Muscle of leg (tissue), 11 donors: ENCODE data around the gene EPS8. TPM values are rescaled to one million over a fixed set of nuclear protein-coding genes. Genes with fewer than 3 reads are reported as not detected.

Experiments used
- DNase-seq: peaks from one replicate; pipeline ENCODE4 v3.0.0; 2013
- H3K27ac ChIP-seq: one replicate; pipeline ENCODE4 v1.5.1; 2013; ENCODE audit warnings: mild to moderate bottlenecking, low read length, control low read depth
- H3K27me3 ChIP-seq: one replicate; pipeline ENCODE4 v1.6.1; 2013; ENCODE audit warnings: low read length; ENCODE audit not compliant: control insufficient read depth, insufficient read depth
- H3K36me3 ChIP-seq: one replicate; pipeline ENCODE4 v1.6.1; 2013; ENCODE audit warnings: low read length; ENCODE audit not compliant: control insufficient read depth, insufficient read depth
- H3K4me1 ChIP-seq: one replicate; pipeline ENCODE4 v1.6.1; 2013; ENCODE audit warnings: low read length; ENCODE audit not compliant: control insufficient read depth, insufficient read depth
- H3K4me3 ChIP-seq: one replicate; pipeline ENCODE4 v1.5.1; 2013; ENCODE audit warnings: low read length, control low read depth
- H3K9me3 ChIP-seq: replicated peaks from 2 replicates; pipeline ENCODE4 v1.6.1; 2013; ENCODE audit warnings: low read depth, low read length; ENCODE audit not compliant: control insufficient read depth
- WGBS: methylation state at CpG from one replicate; pipeline ENCODE4 v1.1.5; 2013; ENCODE audit warnings: missing lambda C conversion rate; ENCODE audit not compliant: insufficient coverage; 5-methylcytosine and 5-hydroxymethylcytosine counted together
- polyA plus RNA-seq, 8 donors: library from polyadenylated mRNA; unstranded; fragments of 120-200 nt; gene quantifications; one replicate each; pipeline versions ENCODE4 v1.2.1 to v1.2.3, GENCODE V29; 2013; ENCODE audit warnings: inconsistent platforms in 1 of 8, low replicate concordance in 1 of 8; ENCODE audit not compliant: insufficient read length in 8 of 8, insufficient read depth in 1 of 8
- total RNA-seq: library from RNA; stranded (reverse); fragments of 120-200 nt; gene quantifications from one replicate; pipeline ENCODE4 v1.2.4, GENCODE V29; 2013

The EPS8 gene
- total and polyA plus RNA-seq, 9 donors = 27.2 to 52.6 (median 37.1) TPM

- Histone ChIP-seq H3K9me3 (no peaks in the 10 kb centered on the region), H3K36me3 (peaks cover 7% of the 10 kb centered on the region), H3K4me1 (peaks cover under 1% of the 10 kb centered on the region), H3K4me3 (no peak overlapping the region), H3K27ac (no peak overlapping the region), H3K27me3 (no peaks in the 10 kb centered on the region)
- no peak for DNase-seq
- no CpG with 5 or more reads among the region's 4 CpGs for WGBS
Observed at GRCh38 chr12:15634010-15634683, 155.0 kb downstream of the EPS8 start.

GRCh38 chr12:15633201-15633600 is 156.0 kb downstream of the EPS8 start:
- Histone ChIP-seq H3K36me3 (peaks cover 7% of the 10 kb centered on the region), H3K9me3 (no peaks in the 10 kb centered on the region), H3K27ac (no peak overlapping the region), H3K4me3 (no peak overlapping the region), H3K27me3 (no peaks in the 10 kb centered on the region), H3K4me1 (peaks cover 2% of the 10 kb centered on the region)
- DNase-seq = no peak
- WGBS = no CpG with 5 or more reads among the region's 1 CpG

GRCh38 chr12:15632708-15633107 is 156.5 kb downstream of the EPS8 start:
- no peaks in the 10 kb centered on the region for H3K9me3 ChIP-seq
- DNase-seq = no peak
- H3K36me3 ChIP-seq = peaks cover 7% of the 10 kb centered on the region
- no peak overlapping the region for H3K4me3 ChIP-seq
- WGBS = 100% methylated on average over 1 of the region's 4 CpGs
- no peaks in the 10 kb centered on the region for H3K27me3 ChIP-seq
- H3K4me1 ChIP-seq = peaks cover 2% of the 10 kb centered on the region
- H3K27ac ChIP-seq = no peak overlapping the region

- Histone ChIP-seq H3K36me3 (peaks cover 7% of the 10 kb centered on the region), H3K27ac (peak overlapping the region; percentile 75), H3K4me3 (no peak overlapping the region), H3K9me3 (no peaks in the 10 kb centered on the region), H3K4me1 (peaks cover 2% of the 10 kb centered on the region), H3K27me3 (no peaks in the 10 kb centered on the region)
- WGBS = 66% methylated on average over 5 of the region's 6 CpGs
- no peak for DNase-seq
Observed at GRCh38 chr12:15631007-15631715, 158.0 kb downstream of the EPS8 start.

- H3K9me3 ChIP-seq = no peaks in the 10 kb centered on the region
- peak overlapping the region; percentile 75 for H3K27ac ChIP-seq
- DNase-seq = peak; percentile 48
- no peaks in the 10 kb centered on the region for H3K27me3 ChIP-seq
- no CpG with 5 or more reads among the region's 3 CpGs for WGBS
- no peak overlapping the region for H3K4me3 ChIP-seq
- H3K36me3 ChIP-seq = peaks cover 7% of the 10 kb centered on the region
- H3K4me1 ChIP-seq = peaks cover 2% of the 10 kb centered on the region
Observed at GRCh38 chr12:15629761-15630160, 159.4 kb downstream of the EPS8 start.

- H3K36me3 ChIP-seq = peaks cover 9% of the 10 kb centered on the region
- H3K4me3 ChIP-seq = no peak overlapping the region
- no peaks in the 10 kb centered on the region for H3K27me3 ChIP-seq
- DNase-seq = peak; percentile 89
- no peaks in the 10 kb centered on the region for H3K9me3 ChIP-seq
- peaks cover 2% of the 10 kb centered on the region for H3K4me1 ChIP-seq
- H3K27ac ChIP-seq = peak overlapping the region; percentile 75
- no CpG with 5 or more reads among the region's 5 CpGs for WGBS
Observed at GRCh38 chr12:15629108-15629507, 160.1 kb downstream of the EPS8 start.

- WGBS = 80% methylated on average over 2 of the region's 4 CpGs
- DNase-seq = peak; percentile 50
- Histone ChIP-seq H3K9me3 (no peaks in the 10 kb centered on the region), H3K36me3 (peaks cover 10% of the 10 kb centered on the region), H3K4me1 (peaks cover 2% of the 10 kb centered on the region), H3K27ac (peak overlapping the region; percentile 45), H3K4me3 (no peak overlapping the region), H3K27me3 (no peaks in the 10 kb centered on the region)
Observed at GRCh38 chr12:15627995-15628945, 160.9 kb downstream of the EPS8 start.

GRCh38 chr12:15625075-15625474 is 164.1 kb downstream of the EPS8 start:
- 100% methylated on average over 1 of the region's 2 CpGs for WGBS

GRCh38 chr12:15620741-15621539 is 168.2 kb downstream of the EPS8 start:
- no peak for DNase-seq
- WGBS = no CpG with 5 or more reads among the region's 4 CpGs
- Histone ChIP-seq H3K27ac (no peak overlapping the region), H3K36me3 (peaks cover 8% of the 10 kb centered on the region), H3K4me1 (no peaks in the 10 kb centered on the region), H3K4me3 (no peak overlapping the region), H3K27me3 (no peaks in the 10 kb centered on the region), H3K9me3 (peaks cover 8% of the 10 kb centered on the region)

More at GRCh38 chr12:15625075-15625474, 164.1 kb downstream of the EPS8 start:
- Histone ChIP-seq H3K9me3 (no peaks in the 10 kb centered on the region), H3K4me3 (no peak overlapping the region), H3K27ac (no peak overlapping the region), H3K36me3 (peaks cover 6% of the 10 kb centered on the region), H3K27me3 (no peaks in the 10 kb centered on the region), H3K4me1 (peaks cover 2% of the 10 kb centered on the region)
- no peak for DNase-seq
